H1 (cell line): ENCODE results near the gene LRRC15. TPM values are rescaled to one million over a fixed set of nuclear protein-coding genes. Genes with fewer than 3 reads are reported as not detected.

Experiments
- CTCF ChIA-PET: fragments of 300-600 bp; sonication (Branson Sonifier 250); formaldehyde crosslinking; loops from one replicate; lab custom pipeline; 2021; ENCODE audit not compliant: partially characterized antibody; lab: Charles Lee
- POLR2A ChIA-PET: fragments of 300-600 bp; sonication (Branson Sonifier 250); formaldehyde crosslinking; loops from one replicate; lab custom pipeline; 2021; ENCODE audit warnings: inconsistent platforms; ENCODE audit not compliant: partially characterized antibody; lab: Charles Lee
- DNase-seq, 2 experiments: peaks; one replicate each; pipeline versions ENCODE4 v3.0.0 to v3.0.0-alpha.2; 2010 to 2022; ENCODE audit warnings: low spot score in 2 of 2, low read depth in 1 of 2, mixed read lengths in 1 of 2
- FAIRE-seq: peaks from 2 replicates; lab custom pipeline; 2011; peaks lifted over from hg19 to GRCh38; lab: Jason Lieb, UNC
- H2AFZ ChIP-seq: 2 replicates; pipeline ENCODE4 v1.8.1; 2012; ENCODE audit warnings: low read length, inconsistent platforms
- H2AK5ac ChIP-seq: 2 replicates; pipeline ENCODE4 v1.6.1; 2013; ENCODE audit warnings: low read depth, low read length
- H2BK120ac ChIP-seq: replicated peaks from 2 replicates; pipeline ENCODE3; 2013; ENCODE audit warnings: low read depth, low read length, inconsistent platforms
- H2BK12ac ChIP-seq: 2 replicates; pipeline ENCODE4 v1.6.1; 2013; ENCODE audit warnings: low read depth, low read length
- H2BK15ac ChIP-seq: 2 replicates; pipeline ENCODE4 v1.6.1; 2013; ENCODE audit warnings: low read length
- H2BK20ac ChIP-seq: 2 replicates; pipeline ENCODE4 v1.6.1; 2013; ENCODE audit warnings: low read length
- H2BK5ac ChIP-seq: 2 replicates; pipeline ENCODE4 v1.6.1; 2013; ENCODE audit warnings: low read depth, low read length
- H3K14ac ChIP-seq: 2 replicates; pipeline ENCODE4 v1.6.1; 2013; ENCODE audit warnings: inconsistent platforms; ENCODE audit not compliant: insufficient read length
- H3K18ac ChIP-seq: 2 replicates; pipeline ENCODE4 v1.6.1; 2013; ENCODE audit warnings: low read length; ENCODE audit errors: extremely low read depth
- H3K23ac ChIP-seq: 2 replicates; pipeline ENCODE4 v1.6.1; 2013; ENCODE audit warnings: inconsistent platforms; ENCODE audit not compliant: insufficient read length
- H3K23me2 ChIP-seq: 2 replicates; pipeline ENCODE4 v1.6.1; 2013; ENCODE audit warnings: low read depth, low read length
- H3K27ac ChIP-seq: 2 replicates; pipeline ENCODE4 v1.6.1; 2011; ENCODE audit warnings: low read depth, low read length, inconsistent platforms
- H3K27me3 ChIP-seq, 4 experiments: replicated peaks in 1 of 4; 1 replicate in 1 of 4; 2 replicates in 3 of 4; pipeline versions ENCODE4 v1.6.1 to v1.8.1; 2011 to 2013; ENCODE audit warnings: low read length in 3 of 4, mild to moderate bottlenecking in 3 of 4, inconsistent platforms in 2 of 4, mixed read lengths in 2 of 4, moderate library complexity in 1 of 4; ENCODE audit not compliant: control insufficient read depth in 3 of 4, insufficient read depth in 3 of 4; ENCODE audit errors: extremely low read depth in 1 of 4
- H3K36me3 ChIP-seq, 4 experiments: 2 replicates each; pipeline versions ENCODE4 v1.6.1 to v1.8.1; 2011 to 2013; ENCODE audit warnings: mild to moderate bottlenecking in 4 of 4, low read length in 3 of 4, moderate library complexity in 2 of 4, control low read depth in 1 of 4, inconsistent platforms in 1 of 4; ENCODE audit not compliant: insufficient read depth in 4 of 4, control insufficient read depth in 2 of 4
- H3K4ac ChIP-seq: replicated peaks from 2 replicates; pipeline ENCODE3; 2013; ENCODE audit warnings: low read length, low read depth, mixed read lengths, inconsistent platforms; ENCODE audit not compliant: insufficient read length
- H3K4me1 ChIP-seq, 4 experiments: replicated peaks in 1 of 4; 1 replicate in 1 of 4; 2 replicates in 3 of 4; pipeline versions ENCODE4 v1.6.1 to v1.8.1; 2011 to 2013; ENCODE audit warnings: low read length in 3 of 4, inconsistent platforms in 2 of 4, mixed read lengths in 1 of 4; ENCODE audit not compliant: insufficient read depth in 4 of 4, control insufficient read depth in 3 of 4
- H3K4me2 ChIP-seq, 2 experiments: 2 replicates each; pipeline versions ENCODE4 v1.6.1 to v1.8.1; 2011 to 2013; ENCODE audit warnings: low read depth in 2 of 2, low read length in 2 of 2, control low read depth in 1 of 2, inconsistent platforms in 1 of 2, mild to moderate bottlenecking in 1 of 2; ENCODE audit not compliant: insufficient read depth in 1 of 2
- H3K4me3 ChIP-seq, 4 experiments: fragments of 200-600, 300-600 bp in 1 of 4; sonication (generic), shearing (Covaris generic), sonication (Bioruptor Twin) in 1 of 4; 2 replicates each; pipeline versions ENCODE4 v1.5.1 to v1.8.1; 2011 to 2016; ENCODE audit warnings: low read length in 4 of 4, low read depth in 3 of 4, control low read depth in 2 of 4, inconsistent platforms in 2 of 4, mild to moderate bottlenecking in 2 of 4, mixed read lengths in 1 of 4, moderate library complexity in 1 of 4; ENCODE audit not compliant: insufficient read depth in 2 of 4; ENCODE audit errors: extremely low read depth in 1 of 4
- H3K56ac ChIP-seq: replicated peaks from 2 replicates; pipeline ENCODE3; 2013; ENCODE audit warnings: low read depth, mild to moderate bottlenecking, mixed read lengths, low read length, inconsistent platforms; ENCODE audit not compliant: insufficient read length
- H3K79me1 ChIP-seq: 2 replicates; pipeline ENCODE4 v1.6.1; 2013; ENCODE audit warnings: low read depth, low read length, control low read depth
- H3K79me2 ChIP-seq, 2 experiments: 2 replicates each; pipeline versions ENCODE4 v1.6.1 to v1.8.1; 2012 to 2013; ENCODE audit warnings: low read length in 2 of 2, mild to moderate bottlenecking in 2 of 2, inconsistent platforms in 1 of 2; ENCODE audit not compliant: insufficient read depth in 2 of 2, control insufficient read depth in 1 of 2
- H3K9ac ChIP-seq, 4 experiments: replicated peaks in 1 of 4; 1 replicate in 1 of 4; 2 replicates in 3 of 4; pipeline versions ENCODE4 v1.6.1 to v1.8.1; 2011 to 2013; ENCODE audit warnings: low read depth in 3 of 4, low read length in 3 of 4, control low read depth in 2 of 4, mild to moderate bottlenecking in 2 of 4, moderate library complexity in 2 of 4, inconsistent platforms in 1 of 4; ENCODE audit errors: extremely low read depth in 1 of 4
- H3K9me3 ChIP-seq, 2 experiments: 2 replicates each; pipeline versions ENCODE4 v1.6.1 to v1.8.1; 2012 to 2013; ENCODE audit warnings: mild to moderate bottlenecking in 2 of 2, moderate library complexity in 2 of 2, control low read depth in 1 of 2, inconsistent platforms in 1 of 2, low read depth in 1 of 2, low read length in 1 of 2, mixed read lengths in 1 of 2; ENCODE audit not compliant: insufficient read depth in 2 of 2
- H4K20me1 ChIP-seq, 2 experiments: replicated peaks in 1 of 2; 2 replicates each; pipeline versions ENCODE3 to v1.8.1; 2011 to 2013; ENCODE audit warnings: inconsistent platforms in 2 of 2, low read length in 2 of 2, mild to moderate bottlenecking in 1 of 2; ENCODE audit not compliant: insufficient read depth in 2 of 2, control insufficient read depth in 1 of 2
- H4K5ac ChIP-seq: 2 replicates; pipeline ENCODE4 v1.6.1; 2013; ENCODE audit warnings: low read length, low read depth, mixed read lengths, inconsistent platforms; ENCODE audit not compliant: insufficient read length
- H4K8ac ChIP-seq: 2 replicates; pipeline ENCODE4 v1.8.0; 2013; ENCODE audit warnings: mild to moderate bottlenecking, moderate library complexity, low read length, inconsistent platforms; ENCODE audit not compliant: insufficient read depth; ENCODE audit errors: extremely low read depth
- H4K91ac ChIP-seq: replicated peaks from 2 replicates; pipeline ENCODE3; 2013; ENCODE audit warnings: low read length, mixed read lengths, inconsistent platforms; ENCODE audit not compliant: insufficient read length
- HDAC2 ChIP-seq, 2 experiments: fragments of 300-600 bp in 1 of 2; sonication (generic) in 1 of 2; IDR thresholded peaks; 2 replicates each; pipeline ENCODE4 v1.6.1; 2011 to 2012; ENCODE audit warnings: low read depth in 2 of 2, low read length in 2 of 2, mild to moderate bottlenecking in 2 of 2, moderate library complexity in 2 of 2, borderline replicate concordance in 1 of 2, inconsistent platforms in 1 of 2
- HDAC6 ChIP-seq: IDR thresholded peaks from one replicate; pipeline ENCODE4 v1.7.1; 2012; ENCODE audit warnings: low read depth, mild to moderate bottlenecking, inconsistent platforms, low read length, moderate library complexity
- JUN ChIP-seq: IDR thresholded peaks from 2 replicates; pipeline ENCODE4 v1.6.1; 2011; ENCODE audit warnings: low read depth, mild to moderate bottlenecking, improper control_type of control experiment, low read length
- JUND ChIP-seq: IDR thresholded peaks from 2 replicates; pipeline ENCODE4 v1.6.1; 2011; ENCODE audit warnings: mild to moderate bottlenecking, improper control_type of control experiment, low read length
- KDM4A ChIP-seq: IDR thresholded peaks from one replicate; pipeline ENCODE4 v1.7.1; 2012; ENCODE audit warnings: low read depth, mild to moderate bottlenecking, moderate library complexity, low read length, inconsistent platforms; ENCODE audit not compliant: severe bottlenecking
- RFX5 ChIP-seq: IDR thresholded peaks from 2 replicates; pipeline ENCODE4 v1.6.1; 2011; ENCODE audit warnings: low read depth, low read length, improper control_type of control experiment, borderline replicate concordance
- SIRT6 ChIP-seq: IDR thresholded peaks from one replicate; pipeline ENCODE4 v1.7.1; 2012; ENCODE audit warnings: low read length, inconsistent platforms
- TEAD4 ChIP-seq: IDR thresholded peaks from 2 replicates; pipeline ENCODE4 v1.6.1; 2012; ENCODE audit warnings: low read depth, low read length, inconsistent platforms, mixed read lengths
- YY1 ChIP-seq: IDR thresholded peaks from 2 replicates; pipeline ENCODE4 v1.6.1; 2011; ENCODE audit warnings: low read depth, mild to moderate bottlenecking, low read length
- ZNF274 ChIP-seq: IDR thresholded peaks from 2 replicates; pipeline ENCODE4 v1.7.0; 2012; ENCODE audit warnings: low read length, borderline replicate concordance; ENCODE audit errors: extremely low read depth
- WGBS, 2 experiments: shearing (Covaris generic) in 1 of 2; methylation state at CpG; one replicate each; pipeline versions ENCODE4 v1.1.6 to v1.1.7; 2013 to 2015; ENCODE audit warnings: low lambda C conversion rate in 2 of 2, mixed read lengths in 2 of 2, inconsistent platforms in 1 of 2, low coverage in 1 of 2, missing lambda C conversion rate in 1 of 2; ENCODE audit not compliant: insufficient replicate concordance in 2 of 2, insufficient coverage in 1 of 2, insufficient read length in 1 of 2; ENCODE audit errors: extremely low coverage in 1 of 2, missing lambda C conversion rate in 1 of 2; 5-methylcytosine and 5-hydroxymethylcytosine counted together
- polyA plus RNA-seq, 7 experiments: library from polyadenylated mRNA; depleted of rRNA in 3 of 7; stranded (reverse) in 5 of 7; unstranded in 2 of 7; fragments of >200 nt in 5 of 7; fragments of 200-250 nt in 2 of 7; gene quantifications; 1 replicate in 5 of 7; 2 replicates in 1 of 7; 4 replicates in 1 of 7; pipeline versions ENCODE4 v1.2.1 to v1.2.3, GENCODE V29; 2011 to 2013; ENCODE audit warnings: missing spikeins in 2 of 7, mixed read lengths in 2 of 7
- total RNA-seq: library from RNA; stranded (reverse); fragmentation: NEBNext Ultra II Directional; extraction: Animal tissue kit (Norgen Biotek cat#: 25700); gene quantifications from 2 replicates; pipeline ENCODE4 v1.2.1, GENCODE V29; 2021

The LRRC15 gene
- total and polyA plus RNA-seq, 2 of the 8 experiments (the other 6 are each of a cell fraction or from before 2014, with no cell fraction given), result 0.15 to 0.37 TPM

DNA sequence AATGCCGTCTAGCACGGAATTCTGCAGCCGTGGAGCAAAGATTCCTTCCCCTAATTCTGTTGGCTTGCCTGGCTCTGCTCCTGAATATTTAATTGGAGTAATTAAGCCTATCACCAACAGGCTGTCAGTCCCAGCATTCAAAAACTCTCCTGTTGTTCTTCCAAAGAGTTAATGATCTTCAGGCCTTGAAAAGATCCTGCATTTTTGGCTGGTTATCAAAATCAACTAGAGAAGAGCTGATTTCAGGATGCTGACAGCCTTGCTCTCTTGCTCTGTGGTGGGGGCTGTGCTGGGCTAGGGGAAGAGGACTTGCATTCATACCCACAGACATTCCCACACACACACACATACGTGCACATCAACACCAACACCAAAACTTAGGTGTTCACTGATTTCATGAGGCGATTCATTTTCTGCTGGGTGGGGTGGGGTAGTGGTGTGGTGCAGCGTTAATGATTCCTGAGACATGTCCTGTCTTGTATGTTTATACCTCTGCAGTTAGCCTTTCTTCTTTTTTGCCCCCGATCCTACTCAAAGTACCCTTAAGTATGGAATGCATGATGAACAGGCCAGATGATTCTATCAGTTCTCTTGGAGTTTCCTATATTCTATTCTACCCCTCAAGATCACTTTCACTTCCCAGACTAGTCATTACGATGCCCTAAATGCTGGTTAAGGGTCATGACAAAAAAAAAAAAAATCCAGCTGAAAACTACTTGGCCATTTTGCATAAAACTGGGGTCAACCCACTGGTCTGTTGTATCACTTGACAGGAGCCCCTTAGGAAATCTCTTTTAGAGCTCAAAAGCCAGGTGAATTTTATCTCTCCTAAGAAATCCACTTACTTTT is 60.7 kb downstream of the LRRC15 start:
- Histone ChIP-seq H3K56ac (no peak overlapping the region), H3K27ac (no peak overlapping the region), H3K4me2 (no peak overlapping the region), H3K27me3 (peaks cover 0 to 9% (median under 1%) of the 10 kb centered on the region in 4 experiments; a peak in 1 of 7 replicates), H2AFZ (no peak overlapping the region), H3K4me3 (no peak overlapping the region), H3K18ac (no peak overlapping the region), H4K91ac (no peak overlapping the region), H2BK120ac (no peak overlapping the region), H4K8ac (no peak overlapping the region), H2AK5ac (no peak overlapping the region), H2BK20ac (no peak overlapping the region), H3K23ac (no peak overlapping the region), H2BK12ac (0 out of 2 replicates have a peak overlapping the region, but pooled peaks have one; percentile 52), H3K79me1 (no peaks in the 10 kb centered on the region), H2BK5ac (no peak overlapping the region), H3K4ac (no peak overlapping the region), H3K23me2 (peaks cover 2% of the 10 kb centered on the region; the same call in 1 of the 2 replicates), H3K79me2 (no peaks in the 10 kb centered on the region), H3K14ac (no peak overlapping the region), H3K9me3 (no peaks in the 10 kb centered on the region), H3K36me3 (no peaks in the 10 kb centered on the region), H3K9ac (no peak overlapping the region), H4K20me1 (no peaks in the 10 kb centered on the region), H3K4me1 (peaks cover 6 to 30% (median 17%) of the 10 kb centered on the region in 4 experiments), H4K5ac (no peak overlapping the region), H2BK15ac (no peak overlapping the region)
- ChIA-PET CTCF (interaction anchor here (0.6 to 3.5 kb wide), 7 partner anchors 8 to 528 kb away, joined by 3 to 13 read pairs (median 4); no protein-coding TSS in a partner anchor), POLR2A (interaction anchor here (0.6 to 4.8 kb wide), 4 partner anchors 11 to 147 kb away, joined by 3 to 28 read pairs (median 4); no protein-coding TSS in a partner anchor)
- DNase-seq, result no peak
- FAIRE-seq, result no peak
- no peak for TF ChIP-seq TEAD4
- no peak for TF ChIP-seq JUND
- no peak for TF ChIP-seq ZNF274
- TF ChIP-seq HDAC2 (IDR thresholded peaks at IDR 0.05; ENCODE audit: borderline replicate concordance in 1 of 2, low read depth in 2 of 2, low read length in 2 of 2), result no peak
- TF ChIP-seq KDM4A, result no peak
- no peak for TF ChIP-seq RFX5
- no peak for TF ChIP-seq HDAC6
- TF ChIP-seq JUN, result no peak
- no peak for TF ChIP-seq SIRT6
- no peak for TF ChIP-seq YY1
- WGBS, 2 experiments, result 86% methylated on average over 8 of the region's 8 CpGs; no CpG with 5 or more reads in 1 of the 2 experiments
